Smooth muscle cell of the coronary artery (primary cell): ENCODE data around the gene FGF6. TPM values are rescaled to one million over a fixed set of nuclear protein-coding genes. Genes with fewer than 3 reads are reported as not detected.

Experiments
- total RNA-seq: library from RNA; depleted of rRNA; stranded (reverse); fragments of >200 nt; gene quantifications from 2 replicates; pipeline ENCODE4 v1.2.3, GENCODE V29; 2014; ENCODE audit warnings: low replicate concordance

Gene FGF6, protein sequence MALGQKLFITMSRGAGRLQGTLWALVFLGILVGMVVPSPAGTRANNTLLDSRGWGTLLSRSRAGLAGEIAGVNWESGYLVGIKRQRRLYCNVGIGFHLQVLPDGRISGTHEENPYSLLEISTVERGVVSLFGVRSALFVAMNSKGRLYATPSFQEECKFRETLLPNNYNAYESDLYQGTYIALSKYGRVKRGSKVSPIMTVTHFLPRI
- total RNA-seq, result not detected in 2 replicates

DNA sequence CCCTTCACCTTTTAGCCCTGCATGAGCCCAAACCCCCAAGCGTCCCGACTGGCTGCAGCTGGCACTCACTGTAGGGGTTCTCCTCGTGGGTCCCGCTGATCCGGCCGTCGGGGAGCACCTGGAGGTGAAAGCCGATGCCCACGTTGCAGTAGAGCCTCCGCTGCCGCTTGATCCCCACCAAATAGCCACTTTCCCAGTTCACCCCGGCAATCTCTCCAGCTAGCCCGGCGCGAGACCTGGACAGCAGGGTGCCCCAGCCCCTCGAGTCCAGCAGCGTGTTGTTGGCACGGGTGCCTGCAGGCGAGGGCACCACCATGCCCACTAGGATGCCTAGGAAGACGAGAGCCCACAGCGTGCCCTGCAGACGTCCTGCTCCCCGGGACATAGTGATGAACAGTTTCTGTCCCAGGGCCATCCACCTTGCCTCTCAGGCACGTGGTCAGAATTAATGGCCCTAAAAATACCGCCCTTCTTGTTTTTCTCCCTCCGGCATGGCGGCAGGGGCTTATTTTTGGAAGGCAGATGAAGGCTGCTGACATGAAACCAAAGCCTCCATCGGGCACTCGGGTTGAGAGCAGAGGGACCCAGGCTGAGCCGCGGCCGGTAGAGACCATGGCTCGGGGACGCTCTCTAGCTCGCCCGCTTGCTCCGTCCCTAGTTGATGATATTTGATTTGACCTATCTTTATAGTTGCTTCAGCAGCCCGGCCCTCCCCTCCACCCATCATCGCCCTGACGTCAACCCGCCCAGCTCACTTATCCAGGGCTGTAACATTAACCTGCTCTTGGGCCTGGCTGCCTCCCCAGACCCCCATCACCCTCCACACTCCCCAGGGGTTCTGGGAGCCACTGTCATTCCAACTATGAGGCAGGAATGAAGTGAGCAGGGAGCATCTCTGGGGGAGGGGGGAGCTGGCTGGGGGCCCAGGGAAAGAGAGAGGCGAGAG lies at the start of gene FGF6:
Gene FGF6 (minus strand): TSS at position 660 of the 946 bp plus-strand sequence. CDS start 245 bp downstream, at position 415.

Other genes starting within 250 kb of the FGF6 start
- 24.3 and 42.7 TPM in 2 replicates for gene CCND2, start 172.1 kb downstream of the FGF6 start, total RNA-seq
- 3.4 and 10.9 TPM in 2 replicates for gene TIGAR, start 124.6 kb downstream of the FGF6 start, total RNA-seq
- gene FGF23, start 66.1 kb downstream of the FGF6 start, total RNA-seq, result not detected in 2 replicates
- 0.23 and 3.2 TPM in 2 replicates for gene RAD51AP1, start 93.1 kb upstream of the FGF6 start, total RNA-seq
- 23.2 and 88.5 TPM in 2 replicates for gene DYRK4, start 116.4 kb upstream of the FGF6 start, total RNA-seq
- 0.38 and 1.1 TPM in 2 replicates for gene AKAP3, start 203.2 kb upstream of the FGF6 start, total RNA-seq
- 53.5 and 89.4 TPM in 2 replicates for gene NDUFA9, start 203.3 kb upstream of the FGF6 start, total RNA-seq